Right lobe of liver (tissue), 4 donors: ENCODE data around the gene GIMAP6.
"Not testable (repeated sequence)": the region's sequence is repeated elsewhere in the genome, so short reads cannot be mapped to it uniquely, and the experiment has no call there.

Source experiments
- POLR2A ChIP-seq: fragments of 450-650 bp; IDR thresholded peaks from one replicate; pipeline ENCODE4 v1.6.1; 2017; ENCODE audit warnings: antibody characterized with exemption, mild to moderate bottlenecking
- TF ChIP-seq, protein P1 (sequence below), 4 donors: fragments of 200-600 bp in 3 of 4; fragments of 450-650 bp in 1 of 4; IDR thresholded peaks; one replicate each; pipeline versions ENCODE4 v1.5.1 to v1.8.0; 2016 to 2022; ENCODE audit warnings: antibody characterized with exemption in 4 of 4, mild to moderate bottlenecking in 2 of 4
- donor health status: DM: no; HTN: no; CAD: no.
- donor health status: DM: no; HTN: no; CAD: no.
- donor health status: DM: no; HTN: yes; CAD: no.

DNA sequence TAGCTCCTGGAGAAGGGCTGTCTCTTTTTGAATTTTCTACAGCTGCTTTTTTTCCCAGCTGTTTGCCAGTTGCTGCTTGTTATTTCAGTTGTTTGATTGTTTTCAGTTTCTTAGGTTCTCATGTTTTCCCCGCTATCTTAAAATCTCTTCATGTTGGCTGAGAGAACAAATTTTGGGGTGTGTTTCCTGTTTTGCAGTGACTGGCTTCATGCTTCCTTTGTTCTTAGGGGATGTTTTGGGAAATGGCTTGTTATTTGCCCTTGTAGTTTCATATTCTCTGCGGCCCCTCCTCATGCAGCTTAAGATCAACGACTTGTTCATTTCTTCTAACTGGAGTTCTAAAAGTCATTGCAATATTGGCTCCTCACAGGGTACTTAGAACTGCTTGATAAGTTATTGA is 44.7 kb upstream of the GIMAP6 start:
- TF ChIP-seq, protein P1, sequence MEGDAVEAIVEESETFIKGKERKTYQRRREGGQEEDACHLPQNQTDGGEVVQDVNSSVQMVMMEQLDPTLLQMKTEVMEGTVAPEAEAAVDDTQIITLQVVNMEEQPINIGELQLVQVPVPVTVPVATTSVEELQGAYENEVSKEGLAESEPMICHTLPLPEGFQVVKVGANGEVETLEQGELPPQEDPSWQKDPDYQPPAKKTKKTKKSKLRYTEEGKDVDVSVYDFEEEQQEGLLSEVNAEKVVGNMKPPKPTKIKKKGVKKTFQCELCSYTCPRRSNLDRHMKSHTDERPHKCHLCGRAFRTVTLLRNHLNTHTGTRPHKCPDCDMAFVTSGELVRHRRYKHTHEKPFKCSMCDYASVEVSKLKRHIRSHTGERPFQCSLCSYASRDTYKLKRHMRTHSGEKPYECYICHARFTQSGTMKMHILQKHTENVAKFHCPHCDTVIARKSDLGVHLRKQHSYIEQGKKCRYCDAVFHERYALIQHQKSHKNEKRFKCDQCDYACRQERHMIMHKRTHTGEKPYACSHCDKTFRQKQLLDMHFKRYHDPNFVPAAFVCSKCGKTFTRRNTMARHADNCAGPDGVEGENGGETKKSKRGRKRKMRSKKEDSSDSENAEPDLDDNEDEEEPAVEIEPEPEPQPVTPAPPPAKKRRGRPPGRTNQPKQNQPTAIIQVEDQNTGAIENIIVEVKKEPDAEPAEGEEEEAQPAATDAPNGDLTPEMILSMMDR (IDR thresholded peaks at IDR 0.05) = not testable (repeated sequence)
- TF ChIP-seq POLR2A = not testable (repeated sequence)
